GM12872 (cell line): ENCODE measurements around the gene POLL.

Source experiments
- CTCF ChIP-seq: IDR thresholded peaks from 3 replicates; pipeline ENCODE4 v1.5.1; 2011; ENCODE audit warnings: low read depth, mild to moderate bottlenecking, low read length, moderate library complexity; ENCODE audit not compliant: insufficient read depth

POLL gene

GRCh38 chr10:101565370-101565900 is 22.6 kb downstream of the POLL start:
- no peak for TF ChIP-seq CTCF

- TF ChIP-seq CTCF = no peak
These were observed 23.5 kb downstream of the POLL start for GRCh38 chr10:101564490-101564991.

- TF ChIP-seq CTCF = no peak
These were observed 24.5 kb downstream of the POLL start for GRCh38 chr10:101563497-101564040.

GRCh38 chr10:101563007-101563406 is 25.1 kb downstream of the POLL start:
- TF ChIP-seq CTCF = no peak

GRCh38 chr10:101562231-101562630 is 25.8 kb downstream of the POLL start:
- TF ChIP-seq CTCF = no peak

- no peak for TF ChIP-seq CTCF
These were observed 26.8 kb downstream of the POLL start for GRCh38 chr10:101561068-101561915.

- no peak for TF ChIP-seq CTCF
These were observed 27.6 kb downstream of the POLL start for GRCh38 chr10:101560298-101561067.
